OCI-LY7 (cell line): ENCODE results near the gene CD99. TPM values are rescaled to one million over a fixed set of nuclear protein-coding genes. Genes with fewer than 3 reads are reported as not detected.

Experiments
- BruUV-seq: library from RNA; stranded (reverse); fragments of 400-500 nt; replicated peaks from 2 replicates; lab custom pipeline; 2021; lab: Mats Ljungman, UMichigan
- CTCF ChIA-PET: fragments of 300-600 bp; sonication (Branson Sonifier 250); formaldehyde crosslinking; loops from one replicate; lab custom pipeline; 2022; ENCODE audit warnings: antibody characterized with exemption; ENCODE audit not compliant: unreplicated experiment; lab: Charles Lee
- POLR2A ChIA-PET: fragments of 300-600 bp; sonication (Branson Sonifier 250); formaldehyde crosslinking; loops from one replicate; lab custom pipeline; 2022; ENCODE audit warnings: antibody characterized with exemption; lab: Charles Lee
- DNase-seq: peaks from one replicate; pipeline ENCODE4 v3.0.0-alpha.2; 2015; ENCODE audit warnings: low spot score
- H2AFZ ChIP-seq: fragments of 200-600 bp; sonication (generic), shearing (Covaris generic); 2 replicates; pipeline ENCODE4 v1.6.1; 2014; ENCODE audit warnings: mild to moderate bottlenecking, antibody characterized with exemption, low read length, moderate library complexity
- H3K27ac ChIP-seq: fragments of 200-600 bp; sonication (generic); 2 replicates; pipeline ENCODE4 v1.5.1; 2014; ENCODE audit warnings: mixed run types, low read depth, mild to moderate bottlenecking, moderate library complexity, low read length, inconsistent platforms; ENCODE audit not compliant: poor library complexity, severe bottlenecking
- H3K36me3 ChIP-seq: fragments of 200-600 bp; sonication (generic); 2 replicates; pipeline ENCODE4 v1.6.1; 2014; ENCODE audit warnings: mild to moderate bottlenecking, antibody characterized with exemption, low read length, moderate library complexity, mixed read lengths; ENCODE audit not compliant: insufficient read depth
- H3K4me1 ChIP-seq: fragments of 200-600 bp; sonication (generic); 2 replicates; pipeline ENCODE4 v1.5.1; 2014; ENCODE audit warnings: mild to moderate bottlenecking, low read length; ENCODE audit not compliant: insufficient read depth, poor library complexity, severe bottlenecking
- H3K4me2 ChIP-seq: fragments of 200-600 bp; sonication (generic); 2 replicates; pipeline ENCODE4 v1.6.1; 2014; ENCODE audit warnings: mild to moderate bottlenecking, low read length
- H3K4me3 ChIP-seq: fragments of 200-600 bp; sonication (generic); 2 replicates; pipeline ENCODE4 v1.5.1; 2014; ENCODE audit warnings: mild to moderate bottlenecking, low read depth, low read length; ENCODE audit not compliant: poor library complexity, severe bottlenecking
- H3K79me2 ChIP-seq: fragments of 200-600 bp; sonication (generic); 2 replicates; pipeline ENCODE4 v1.6.1; 2016; ENCODE audit warnings: low read depth, mild to moderate bottlenecking, low read length, moderate library complexity, mixed read lengths; ENCODE audit not compliant: insufficient read depth
- H3K9me2 ChIP-seq: fragments of 200-600 bp; sonication (generic); 2 replicates; pipeline ENCODE4 v1.6.1; 2016; ENCODE audit warnings: mild to moderate bottlenecking, low read length, mixed read lengths; ENCODE audit not compliant: insufficient read depth
- H3K9me3 ChIP-seq: fragments of 200-600 bp; sonication (generic); 2 replicates; pipeline ENCODE4 v1.6.1; 2014; ENCODE audit warnings: mild to moderate bottlenecking, mixed run types, low read length, mixed read lengths
- H4K20me1 ChIP-seq: fragments of 200-600 bp; sonication (generic); 2 replicates; pipeline ENCODE4 v1.6.1; 2014; ENCODE audit warnings: mild to moderate bottlenecking, antibody characterized with exemption, low read length, moderate library complexity, mixed read lengths; ENCODE audit not compliant: insufficient read depth
- CTCF ChIP-seq: fragments of 200-600 bp; sonication (generic); conservative IDR thresholded peaks from 2 replicates; pipeline ENCODE4 v1.5.1; 2014; ENCODE audit warnings: mild to moderate bottlenecking, antibody characterized with exemption, low read length, moderate library complexity, mixed read lengths
- EZH2phosphoT487 ChIP-seq: fragments of 200-600 bp; sonication (generic); IDR thresholded peaks from 2 replicates; pipeline ENCODE4 v1.6.1; 2018; ENCODE audit warnings: low read depth, borderline replicate concordance, mild to moderate bottlenecking, mixed run types, antibody characterized with exemption, low read length, moderate library complexity, mixed read lengths
- intact Hi-C: fragments of 100-400 bp; cut with micrococcal nuclease; formaldehyde crosslinking; loops from one replicate; pipeline ENCODE4 v1.10.0; 2022; ENCODE audit not compliant: unreplicated experiment
- total RNA-seq, 2 experiments: library from RNA; depleted of rRNA in 1 of 2; stranded (reverse); fragments of >200 nt in 1 of 2; shearing (Covaris generic) in 1 of 2; gene quantifications; 2 replicates each; pipeline ENCODE4 v1.2.3, GENCODE V29; 2014 to 2022

CD99 gene
- total RNA-seq, 2 experiments from 2014 or later: 80.7 to 119 TPM

- ChIA-PET POLR2A (no interaction called here), CTCF (no interaction called here)
- Histone ChIP-seq H2AFZ (no peak overlapping the region), H3K4me1 (peaks cover 61% of the 10 kb centered on the region), H4K20me1 (0 out of 2 replicates have a peak, but pooled peaks cover 5% of the 10 kb centered on the region), H3K4me3 (no peak overlapping the region), H3K36me3 (peaks cover 30% of the 10 kb centered on the region), H3K9me2 (no peaks in the 10 kb centered on the region), H3K9me3 (no peaks in the 10 kb centered on the region), H3K27ac (peak overlapping the region; percentile 67), H3K79me2 (peaks cover 85% of the 10 kb centered on the region), H3K4me2 (peak overlapping the region; percentile 76; the same call in 1 of the 2 replicates)
- DNase-seq: no peak
- no peak for TF ChIP-seq EZH2phosphoT487
- no peak for TF ChIP-seq CTCF
- intact Hi-C loops: no loop called here
- BruUV-seq: no TSS peak
These were observed 9.6 kb downstream of the CD99 start for GRCh38 chrX:2700405-2701320.

GRCh38 chrX:2701600-2701999 is 10.5 kb downstream of the CD99 start:
- intact Hi-C loops: no loop called here
- 0 out of 2 replicates have a peak, but pooled peaks cover 5% of the 10 kb centered on the region for H4K20me1 ChIP-seq
- peaks cover 61% of the 10 kb centered on the region for H3K4me1 ChIP-seq
- H3K27ac ChIP-seq: peak overlapping the region; percentile 67
- H2AFZ ChIP-seq: no peak overlapping the region
- H3K79me2 ChIP-seq: peaks cover 85% of the 10 kb centered on the region
- H3K4me3 ChIP-seq: peak overlapping the region; percentile 25
- H3K9me3 ChIP-seq: no peaks in the 10 kb centered on the region
- peak overlapping the region; percentile 76 for H3K4me2 ChIP-seq
- ChIA-PET POLR2A (no interaction called here), CTCF (no interaction called here)
- TF ChIP-seq EZH2phosphoT487 (no peak), CTCF (no peak)
- no peaks in the 10 kb centered on the region for H3K9me2 ChIP-seq
- BruUV-seq: no TSS peak
- peak; percentile 84 for DNase-seq
- peaks cover 32% of the 10 kb centered on the region for H3K36me3 ChIP-seq

DNA sequence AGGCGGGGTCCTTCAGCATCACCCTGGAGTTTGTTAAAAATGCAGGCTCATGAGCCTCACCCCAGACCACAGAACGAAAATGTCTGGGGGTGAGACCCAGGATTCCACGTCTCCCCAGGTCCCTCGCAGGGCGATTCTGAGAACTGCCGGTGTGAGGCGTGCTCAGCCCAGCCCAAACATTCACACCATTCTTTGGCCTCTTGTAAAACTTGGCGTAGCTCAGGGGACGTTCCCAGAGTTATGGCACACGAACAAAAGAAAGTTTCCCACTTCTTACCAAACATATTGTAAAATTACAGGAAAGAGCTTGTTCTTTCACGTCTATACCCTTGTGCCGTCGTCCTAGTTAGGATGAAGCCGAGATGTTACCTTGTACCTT is 12.9 kb downstream of the CD99 start:
- Histone ChIP-seq H3K4me1 (peaks cover 66% of the 10 kb centered on the region), H3K4me2 (no peak overlapping the region), H3K9me3 (no peaks in the 10 kb centered on the region), H3K4me3 (no peak overlapping the region), H3K79me2 (peaks cover 75% of the 10 kb centered on the region), H3K36me3 (peaks cover 25% of the 10 kb centered on the region), H3K27ac (no peak overlapping the region), H3K9me2 (no peaks in the 10 kb centered on the region), H2AFZ (no peak overlapping the region), H4K20me1 (0 out of 2 replicates have a peak, but pooled peaks cover 5% of the 10 kb centered on the region)
- DNase-seq: no peak
- no TSS peak for BruUV-seq
- no peak for TF ChIP-seq EZH2phosphoT487
- no peak for TF ChIP-seq CTCF
- ChIA-PET POLR2A (no interaction called here), CTCF (no interaction called here)
- intact Hi-C loops: no loop called here
